Measurements from ENCODE around the gene ASTL. TPM values are rescaled to one million over a fixed set of nuclear protein-coding genes. Genes with fewer than 3 reads are reported as not detected.

Gene ASTL
- total RNA-seq, 1 experiment from 2014 or later, result 0.34 TPM

GRCh38 chr2:96130483-96130882, 7.8 kb downstream of the ASTL start:
- no peaks in the 10 kb centered on the region for H3K36me3 ChIP-seq (ENCODE audit: control insufficient read depth in 1 of 2, insufficient read depth in 2 of 2, low read length in 2 of 2)
- ATAC-seq (no peak), DNase-seq (ENCODE audit: low read depth, low spot score) (no peak)
- H3K9me3 ChIP-seq (ENCODE audit: control insufficient read depth in 1 of 2, insufficient read depth in 1 of 2, low read depth in 1 of 2, low read length in 2 of 2), result no peaks in the 10 kb centered on the region
- H4K20me1 ChIP-seq (ENCODE audit: insufficient read depth), result no peaks in the 10 kb centered on the region
- no peaks in the 10 kb centered on the region for H3K9me2 ChIP-seq (ENCODE audit: insufficient read depth)
- no peaks in the 10 kb centered on the region for H3K79me2 ChIP-seq (ENCODE audit: insufficient read depth, low read length)
- no peak overlapping the region for H3K9ac ChIP-seq (ENCODE audit: low read length)
- POLR2A ChIA-PET, result no interaction called here
- no TSS peak for BruUV-seq (replicated peaks)
- no peaks in the 10 kb centered on the region for H3K27me3 ChIP-seq (ENCODE audit: insufficient read depth, low read length)
- no peak overlapping the region for H3K27ac ChIP-seq (ENCODE audit: low read depth, low read length)
- no peaks in the 10 kb centered on the region for H3K4me1 ChIP-seq (ENCODE audit: control insufficient read depth in 1 of 2, insufficient read depth in 2 of 2, low read length in 2 of 2)
- intact Hi-C loops (cut with micrococcal nuclease), result no loop called here
- no peak overlapping the region for H3K4me2 ChIP-seq (ENCODE audit: low read length)
- RAD21 ChIA-PET (ENCODE audit: low non-redundant PET in 1 of 2, low total read pairs in 2 of 2, uncharacterized antibody in 2 of 2, unreplicated experiment in 2 of 2), result no interaction called here
- H3K4me3 ChIP-seq (replicated peaks in 1 of 2; ENCODE audit: low read depth in 1 of 2, low read length in 2 of 2), result no peak overlapping the region
- TF ChIP-seq CTCF (IDR thresholded peaks at IDR 0.05 in 2 of 3, conservative IDR thresholded peaks at IDR 0.05 in 1 of 3; ENCODE audit: borderline replicate concordance in 1 of 3, insufficient read depth in 1 of 3, low read depth in 2 of 3, low read length in 2 of 3) (no peak), ELF1 (IDR thresholded peaks at IDR 0.05; ENCODE audit: borderline replicate concordance, low read depth) (no peak), MAX (IDR thresholded peaks at IDR 0.05) (no peak), JUND (IDR thresholded peaks at IDR 0.05) (no peak), EGR1 (IDR thresholded peaks at IDR 0.05; ENCODE audit: low read depth) (no peak), SP1 (IDR thresholded peaks at IDR 0.05; ENCODE audit: low read depth) (no peak), RAD21 (IDR thresholded peaks at IDR 0.05; ENCODE audit: low read depth) (no peak), CEBPB (IDR thresholded peaks at IDR 0.05; ENCODE audit: low read depth) (no peak), TCF7L2 (IDR thresholded peaks at IDR 0.05; ENCODE audit: borderline replicate concordance, extremely low read depth, insufficient read depth, insufficient read length) (no peak), SIN3A (IDR thresholded peaks at IDR 0.05; ENCODE audit: low read depth) (no peak), ZNF274 (IDR thresholded peaks at IDR 0.05; ENCODE audit: low read depth, low read length) (no peak), REST (IDR thresholded peaks at IDR 0.05; ENCODE audit: low read depth) (no peak), YY1 (IDR thresholded peaks at IDR 0.05; ENCODE audit: extremely low read depth, insufficient replicate concordance, low read depth, low read length) (no peak), EZH2 (IDR thresholded peaks at IDR 0.05) (no peak), POLR2AphosphoS5 (IDR thresholded peaks at IDR 0.05; ENCODE audit: low read depth, low read length) (no peak), SRF (IDR thresholded peaks at IDR 0.05; ENCODE audit: low read depth) (no peak), CBX3 (IDR thresholded peaks at IDR 0.05; ENCODE audit: low read depth) (no peak), ATF3 (IDR thresholded peaks at IDR 0.05) (no peak)
- no peak overlapping the region for H2AFZ ChIP-seq (ENCODE audit: low read depth, low read length, poor library complexity, severe bottlenecking)
- CTCF ChIA-PET, result no interaction called here
